H9 (cell line): ENCODE results near the gene RIPPLY3. TPM values are rescaled to one million over a fixed set of nuclear protein-coding genes. Genes with fewer than 3 reads are reported as not detected.

Experiments
- DNase-seq: peaks from one replicate; pipeline ENCODE4 v3.0.0-alpha.2; 2017
- H2AFZ ChIP-seq: one replicate; pipeline ENCODE4 v1.6.1; 2013; ENCODE audit warnings: mild to moderate bottlenecking, low read length, control low read depth, moderate library complexity
- H2AK5ac ChIP-seq: 2 replicates; pipeline ENCODE4 v1.6.1; 2013; ENCODE audit warnings: low read length, control low read depth, mixed read lengths; ENCODE audit not compliant: insufficient read length
- H2BK120ac ChIP-seq: one replicate; pipeline ENCODE4 v1.6.1; 2013; ENCODE audit warnings: low read depth, mild to moderate bottlenecking, low read length, control low read depth, inconsistent platforms; ENCODE audit not compliant: poor library complexity, severe bottlenecking
- H2BK12ac ChIP-seq: 2 replicates; pipeline ENCODE4 v1.6.1; 2013; ENCODE audit warnings: low read length, control low read depth, mixed read lengths, low read depth; ENCODE audit not compliant: insufficient read length
- H2BK15ac ChIP-seq: 2 replicates; pipeline ENCODE4 v1.6.1; 2013; ENCODE audit warnings: low read depth, low read length, control low read depth
- H2BK20ac ChIP-seq: one replicate; pipeline ENCODE4 v1.6.1; 2013; ENCODE audit warnings: low read depth, mild to moderate bottlenecking, low read length, control low read depth, inconsistent platforms; ENCODE audit not compliant: poor library complexity, severe bottlenecking
- H2BK5ac ChIP-seq: 2 replicates; pipeline ENCODE4 v1.6.1; 2013; ENCODE audit warnings: low read length, control low read depth, mixed read lengths; ENCODE audit not compliant: insufficient read length
- H3K14ac ChIP-seq: 2 replicates; pipeline ENCODE4 v1.6.1; 2013; ENCODE audit warnings: low read length, control low read depth; ENCODE audit not compliant: insufficient read depth
- H3K18ac ChIP-seq: 2 replicates; pipeline ENCODE4 v1.6.1; 2013; ENCODE audit warnings: low read depth, mild to moderate bottlenecking, mixed read lengths, low read length, control low read depth; ENCODE audit not compliant: insufficient read length
- H3K23ac ChIP-seq: 2 replicates; pipeline ENCODE4 v1.6.1; 2013; ENCODE audit warnings: low read length, control low read depth, mixed read lengths, low read depth; ENCODE audit not compliant: insufficient read length
- H3K23me2 ChIP-seq: 2 replicates; pipeline ENCODE4 v1.6.1; 2013; ENCODE audit warnings: low read depth, mild to moderate bottlenecking, mixed read lengths, low read length, control low read depth; ENCODE audit not compliant: insufficient read length, poor library complexity, severe bottlenecking
- H3K27ac ChIP-seq: 2 replicates; pipeline ENCODE4 v1.5.1; 2013; ENCODE audit warnings: low read length, control low read depth, mixed read lengths, low read depth; ENCODE audit not compliant: insufficient read length
- H3K27me3 ChIP-seq: 2 replicates; pipeline ENCODE4 v1.6.1; 2013; ENCODE audit warnings: low read length, control low read depth, inconsistent platforms; ENCODE audit not compliant: insufficient read depth
- H3K4ac ChIP-seq: 2 replicates; pipeline ENCODE4 v1.6.1; 2013; ENCODE audit warnings: low read depth, mild to moderate bottlenecking, control low read depth, inconsistent platforms, low read length, moderate library complexity
- H3K4me1 ChIP-seq: 2 replicates; pipeline ENCODE4 v1.6.1; 2013; ENCODE audit warnings: low read length, control low read depth, inconsistent platforms; ENCODE audit not compliant: insufficient read depth
- H3K4me2 ChIP-seq: 2 replicates; pipeline ENCODE4 v1.6.1; 2013; ENCODE audit warnings: low read length, control low read depth, mixed read lengths; ENCODE audit not compliant: insufficient read length, insufficient read depth
- H3K56ac ChIP-seq: 2 replicates; pipeline ENCODE4 v1.6.1; 2013; ENCODE audit warnings: low read depth, mild to moderate bottlenecking, mixed read lengths, low read length, control low read depth; ENCODE audit not compliant: insufficient read length
- H3K79me1 ChIP-seq: 2 replicates; pipeline ENCODE4 v1.6.1; 2013; ENCODE audit warnings: low read depth, mild to moderate bottlenecking, moderate library complexity, low read length, control low read depth, inconsistent platforms; ENCODE audit not compliant: insufficient read depth, poor library complexity, severe bottlenecking
- H3K79me2 ChIP-seq: 2 replicates; pipeline ENCODE4 v1.6.1; 2013; ENCODE audit warnings: low read length, control low read depth, inconsistent platforms; ENCODE audit not compliant: insufficient read depth
- H3K9ac ChIP-seq: 2 replicates; pipeline ENCODE4 v1.6.1; 2013; ENCODE audit warnings: low read length, control low read depth, mixed read lengths; ENCODE audit not compliant: insufficient read length; ENCODE audit errors: extremely low read depth
- H3K9me3 ChIP-seq: one replicate; pipeline ENCODE4 v1.6.1; 2013; ENCODE audit warnings: low read depth, low read length, inconsistent platforms; ENCODE audit not compliant: control insufficient read depth
- H3T11ph ChIP-seq: one replicate; pipeline ENCODE4 v1.6.1; 2013; ENCODE audit warnings: mild to moderate bottlenecking, low read length, control low read depth, inconsistent platforms
- H4K20me1 ChIP-seq: one replicate; pipeline ENCODE4 v1.6.1; 2013; ENCODE audit not compliant: control insufficient read depth, insufficient read length, insufficient read depth
- H4K5ac ChIP-seq: 2 replicates; pipeline ENCODE4 v1.6.1; 2013; ENCODE audit warnings: low read depth, mild to moderate bottlenecking, mixed read lengths, low read length, control low read depth; ENCODE audit not compliant: insufficient read length
- H4K8ac ChIP-seq: replicated peaks from 2 replicates; pipeline ENCODE4 v1.6.1; 2013; ENCODE audit warnings: low read length, control low read depth, mixed read lengths, low read depth; ENCODE audit not compliant: insufficient read length
- H4K91ac ChIP-seq: 2 replicates; pipeline ENCODE4 v1.6.1; 2013; ENCODE audit warnings: low read depth, mild to moderate bottlenecking, moderate library complexity, mixed read lengths, low read length, control low read depth; ENCODE audit not compliant: insufficient read length
- H3K27ac Mint-ChIP-seq, 3 experiments: 2 replicates in 2 of 3; 3 replicates in 1 of 3; pipeline ENCODE4 v1.8.0; 2020 to 2021; ENCODE audit warnings: mixed read lengths in 3 of 3, mild to moderate bottlenecking in 1 of 3, moderate library complexity in 1 of 3
- H3K27me3 Mint-ChIP-seq: 2 replicates; pipeline ENCODE4 v1.8.0; 2021; ENCODE audit warnings: low read depth, mild to moderate bottlenecking, moderate library complexity, mixed read lengths
- H3K36me3 Mint-ChIP-seq, 3 experiments: 2 replicates in 2 of 3; 3 replicates in 1 of 3; pipeline ENCODE4 v1.8.0; 2020 to 2021; ENCODE audit warnings: low read depth in 3 of 3, mixed read lengths in 3 of 3; ENCODE audit not compliant: insufficient read depth in 1 of 3
- H3K4me1 Mint-ChIP-seq, 2 experiments: 2 replicates each; pipeline ENCODE4 v1.8.0; 2020; ENCODE audit warnings: mixed read lengths in 2 of 2
- H3K4me3 Mint-ChIP-seq, 2 experiments: 2 replicates in 1 of 2; 3 replicates in 1 of 2; pipeline ENCODE4 v1.8.0; 2020 to 2021; ENCODE audit warnings: mild to moderate bottlenecking in 2 of 2, mixed read lengths in 2 of 2, moderate library complexity in 1 of 2
- H3K9me3 Mint-ChIP-seq, 2 experiments: 2 replicates in 1 of 2; 3 replicates in 1 of 2; pipeline ENCODE4 v1.8.0; 2020; ENCODE audit warnings: mild to moderate bottlenecking in 2 of 2, mixed read lengths in 2 of 2, moderate library complexity in 1 of 2
- WGBS: extraction: QIAGEN DNeasy Blood & Tissue Kit; methylation state at CpG from one replicate; pipeline ENCODE4 v1.1.7; 2013; ENCODE audit warnings: missing lambda C conversion rate, low lambda C conversion rate, mixed read lengths; ENCODE audit not compliant: insufficient read length; ENCODE audit errors: extremely low coverage; 5-methylcytosine and 5-hydroxymethylcytosine counted together
- total RNA-seq: library from RNA; stranded (reverse); gene quantifications from 2 replicates; pipeline ENCODE4 v1.2.1, GENCODE V29; 2021
- TF ChIP-seq, protein P1 (sequence below): fragments of 200-600 bp; sonication (generic); conservative IDR thresholded peaks from 3 replicates; pipeline ENCODE4 v1.8.0; 2021; ENCODE audit warnings: antibody characterized with exemption, mild to moderate bottlenecking

RIPPLY3 gene
- total RNA-seq, 1 experiment from 2014 or later: 1.9 TPM

DNA sequence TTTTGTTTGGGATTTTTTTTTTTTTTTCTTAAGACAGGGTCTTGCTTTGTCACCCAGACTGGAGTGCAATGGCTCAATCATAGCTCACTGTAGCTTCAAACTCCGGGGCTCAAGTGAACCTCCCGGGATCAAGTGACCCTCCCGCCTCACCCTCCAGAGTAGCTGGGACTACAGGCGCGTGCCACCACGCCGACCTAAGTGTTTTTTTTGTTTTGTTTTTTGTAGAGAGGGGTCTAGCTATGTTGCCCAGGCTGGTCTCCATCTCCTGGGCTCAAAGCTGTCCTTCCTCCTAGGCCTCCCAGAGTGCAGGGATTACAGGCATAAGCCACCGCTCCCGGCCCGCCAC lies 40.8 kb upstream of the RIPPLY3 start:
- Histone ChIP-seq H3K4me1 (no peaks in the 10 kb centered on the region), H3K14ac (no peak overlapping the region), H3K9ac (no peak overlapping the region), H2BK120ac (no peak overlapping the region), H2BK20ac (no peak overlapping the region), H3T11ph (no peak overlapping the region), H2AFZ (no peak overlapping the region), H3K4me2 (peak overlapping the region; percentile 15), H4K91ac (no peak overlapping the region), H3K79me2 (no peaks in the 10 kb centered on the region), H3K9me3 (no peaks in the 10 kb centered on the region), H3K4ac (no peak overlapping the region), H3K23me2 (peaks cover 3% of the 10 kb centered on the region), H4K20me1 (no peaks in the 10 kb centered on the region), H4K8ac (no peak overlapping the region), H4K5ac (no peak overlapping the region), H3K23ac (no peak overlapping the region), H2AK5ac (no peak overlapping the region), H2BK5ac (no peak overlapping the region), H3K18ac (no peak overlapping the region), H3K27me3 (no peaks in the 10 kb centered on the region), H3K27ac (no peak overlapping the region), H2BK12ac (no peak overlapping the region), H3K56ac (no peak overlapping the region), H2BK15ac (no peak overlapping the region), H3K79me1 (no peaks in the 10 kb centered on the region)
- no peak for DNase-seq
- peaks cover 0 to 10% (median 4%) of the 10 kb centered on the region in 3 experiments; a peak in 5 of 7 replicates for H3K36me3 Mint-ChIP-seq
- no CpG with 5 or more reads among the region's 10 CpGs for WGBS
- peaks cover 15 to 17% of the 10 kb centered on the region in 2 experiments for H3K4me1 Mint-ChIP-seq
- H3K27me3 Mint-ChIP-seq: no peaks in the 10 kb centered on the region
- H3K27ac Mint-ChIP-seq: peak overlapping the region in 1 of 3 experiments; percentile 71; a peak in 1 of 7 replicates
- no peaks in the 10 kb centered on the region for H3K9me3 Mint-ChIP-seq
- TF ChIP-seq, protein P1, sequence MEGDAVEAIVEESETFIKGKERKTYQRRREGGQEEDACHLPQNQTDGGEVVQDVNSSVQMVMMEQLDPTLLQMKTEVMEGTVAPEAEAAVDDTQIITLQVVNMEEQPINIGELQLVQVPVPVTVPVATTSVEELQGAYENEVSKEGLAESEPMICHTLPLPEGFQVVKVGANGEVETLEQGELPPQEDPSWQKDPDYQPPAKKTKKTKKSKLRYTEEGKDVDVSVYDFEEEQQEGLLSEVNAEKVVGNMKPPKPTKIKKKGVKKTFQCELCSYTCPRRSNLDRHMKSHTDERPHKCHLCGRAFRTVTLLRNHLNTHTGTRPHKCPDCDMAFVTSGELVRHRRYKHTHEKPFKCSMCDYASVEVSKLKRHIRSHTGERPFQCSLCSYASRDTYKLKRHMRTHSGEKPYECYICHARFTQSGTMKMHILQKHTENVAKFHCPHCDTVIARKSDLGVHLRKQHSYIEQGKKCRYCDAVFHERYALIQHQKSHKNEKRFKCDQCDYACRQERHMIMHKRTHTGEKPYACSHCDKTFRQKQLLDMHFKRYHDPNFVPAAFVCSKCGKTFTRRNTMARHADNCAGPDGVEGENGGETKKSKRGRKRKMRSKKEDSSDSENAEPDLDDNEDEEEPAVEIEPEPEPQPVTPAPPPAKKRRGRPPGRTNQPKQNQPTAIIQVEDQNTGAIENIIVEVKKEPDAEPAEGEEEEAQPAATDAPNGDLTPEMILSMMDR: no peak
- peak overlapping the region; percentile 63 to 78 for H3K4me3 Mint-ChIP-seq
